Body of pancreas (tissue), 4 donors: ENCODE results near the gene LONRF2.

Source experiments
- POLR2A ChIP-seq, 3 donors: fragments of 450-650 bp; IDR thresholded peaks; one replicate each; pipeline ENCODE4 v1.6.1; 2016; ENCODE audit warnings: antibody characterized with exemption in 3 of 3, mild to moderate bottlenecking in 2 of 3
- TF ChIP-seq, protein P1 (sequence below), 7 experiments: fragments of 450-650 bp in 4 of 7; fragments of 200-600 bp in 3 of 7; sonication (generic) in 3 of 7; IDR thresholded peaks; one replicate each; pipeline ENCODE4 v1.5.1; 2016 to 2019; ENCODE audit warnings: antibody characterized with exemption in 7 of 7

DNA sequence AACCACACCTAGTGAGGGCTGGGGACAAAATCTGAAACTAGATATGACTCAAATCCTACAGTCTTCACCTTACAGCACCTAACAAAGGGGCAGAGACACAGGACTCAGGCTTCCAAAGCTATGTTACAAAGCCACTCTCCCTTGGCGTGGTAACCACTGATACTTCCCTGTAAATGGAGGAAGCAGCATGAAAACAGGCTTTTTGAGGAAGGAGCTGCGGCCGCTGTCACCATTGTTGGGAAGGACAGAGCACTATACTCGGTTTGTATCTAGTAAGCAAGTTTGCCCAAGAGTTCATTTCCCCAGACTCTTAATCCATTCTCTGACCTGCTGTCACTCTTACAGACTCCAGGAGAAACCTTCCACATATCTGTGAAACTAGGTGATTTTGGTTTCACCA lies 60.3 kb downstream of the LONRF2 start:
- TF ChIP-seq, protein P1, sequence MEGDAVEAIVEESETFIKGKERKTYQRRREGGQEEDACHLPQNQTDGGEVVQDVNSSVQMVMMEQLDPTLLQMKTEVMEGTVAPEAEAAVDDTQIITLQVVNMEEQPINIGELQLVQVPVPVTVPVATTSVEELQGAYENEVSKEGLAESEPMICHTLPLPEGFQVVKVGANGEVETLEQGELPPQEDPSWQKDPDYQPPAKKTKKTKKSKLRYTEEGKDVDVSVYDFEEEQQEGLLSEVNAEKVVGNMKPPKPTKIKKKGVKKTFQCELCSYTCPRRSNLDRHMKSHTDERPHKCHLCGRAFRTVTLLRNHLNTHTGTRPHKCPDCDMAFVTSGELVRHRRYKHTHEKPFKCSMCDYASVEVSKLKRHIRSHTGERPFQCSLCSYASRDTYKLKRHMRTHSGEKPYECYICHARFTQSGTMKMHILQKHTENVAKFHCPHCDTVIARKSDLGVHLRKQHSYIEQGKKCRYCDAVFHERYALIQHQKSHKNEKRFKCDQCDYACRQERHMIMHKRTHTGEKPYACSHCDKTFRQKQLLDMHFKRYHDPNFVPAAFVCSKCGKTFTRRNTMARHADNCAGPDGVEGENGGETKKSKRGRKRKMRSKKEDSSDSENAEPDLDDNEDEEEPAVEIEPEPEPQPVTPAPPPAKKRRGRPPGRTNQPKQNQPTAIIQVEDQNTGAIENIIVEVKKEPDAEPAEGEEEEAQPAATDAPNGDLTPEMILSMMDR (IDR thresholded peaks at IDR 0.05): no peak
- TF ChIP-seq POLR2A (IDR thresholded peaks at IDR 0.05): no peak
